Spleen (tissue), 11 donors: ENCODE measurements around the gene WHRN. TPM values are rescaled to one million over a fixed set of nuclear protein-coding genes. Genes with fewer than 3 reads are reported as not detected.

ENCODE experiments used
- DNase-seq: peaks from one replicate; pipeline ENCODE4 v3.0.0-alpha.2; 2020
- H3K27ac ChIP-seq, 8 donors: fragments of 200-600 bp; sonication (generic) in 7 of 8; 1 replicate in 4 of 8; 2 replicates in 4 of 8; pipeline versions ENCODE4 v1.5.0 to v1.8.0; 2016 to 2021; ENCODE audit warnings: inconsistent platforms in 4 of 8, mild to moderate bottlenecking in 4 of 8, moderate library complexity in 1 of 8
- H3K27me3 ChIP-seq, 7 donors: fragments of 200-600 bp; sonication (generic) in 6 of 7; replicated peaks in 1 of 7; 1 replicate in 4 of 7; 2 replicates in 3 of 7; pipeline versions ENCODE4 v1.5.0 to v1.8.0; 2016 to 2021; ENCODE audit warnings: inconsistent platforms in 3 of 7, mild to moderate bottlenecking in 1 of 7
- H3K36me3 ChIP-seq, 6 donors: fragments of 200-600 bp; sonication (generic) in 5 of 6; 1 replicate in 4 of 6; 2 replicates in 2 of 6; pipeline versions ENCODE4 v1.5.0 to v1.8.0; 2016 to 2021; ENCODE audit warnings: inconsistent platforms in 2 of 6
- H3K4me1 ChIP-seq, 6 donors: fragments of 200-600 bp; sonication (generic) in 5 of 6; 1 replicate in 3 of 6; 2 replicates in 3 of 6; pipeline versions ENCODE4 v1.5.0 to v1.8.0; 2016 to 2021; ENCODE audit warnings: inconsistent platforms in 3 of 6
- H3K4me3 ChIP-seq, 8 donors: fragments of 200-600 bp; sonication (generic) in 7 of 8; 1 replicate in 4 of 8; 2 replicates in 4 of 8; pipeline versions ENCODE4 v1.5.0 to v1.8.0; 2016 to 2021; ENCODE audit warnings: inconsistent platforms in 4 of 8, mild to moderate bottlenecking in 4 of 8, moderate library complexity in 2 of 8
- H3K9me3 ChIP-seq, 8 donors: fragments of 200-600 bp; sonication (generic) in 7 of 8; 1 replicate in 4 of 8; 2 replicates in 4 of 8; pipeline versions ENCODE4 v1.5.0 to v1.8.0; 2016 to 2021; ENCODE audit warnings: inconsistent platforms in 4 of 8
- CTCF ChIP-seq, 11 experiments: fragments of 200-600 bp in 7 of 11; fragments of 450-650 bp in 4 of 11; sonication (generic) in 4 of 11; IDR thresholded peaks in 8 of 11; conservative IDR thresholded peaks in 3 of 11; 1 replicate in 7 of 11; 2 replicates in 4 of 11; pipeline versions ENCODE4 v1.4.0 to v1.8.0; 2016 to 2021; ENCODE audit warnings: antibody characterized with exemption in 11 of 11, inconsistent platforms in 4 of 11, mild to moderate bottlenecking in 1 of 11
- POLR2A ChIP-seq, 3 donors: fragments of 450-650 bp; IDR thresholded peaks; one replicate each; pipeline ENCODE4 v1.5.1; 2017; ENCODE audit warnings: antibody characterized with exemption in 3 of 3, mild to moderate bottlenecking in 1 of 3
- POLR2AphosphoS5 ChIP-seq, 3 donors: sonication (generic); formaldehyde crosslinking; IDR thresholded peaks; one replicate each; pipeline ENCODE4 v1.5.1; 2017; ENCODE audit warnings: antibody characterized with exemption in 3 of 3
- WGBS, 5 donors: extraction: QIAGEN DNeasy Blood & Tissue Kit in 3 of 5; methylation state at CpG; one replicate each; pipeline versions ENCODE4 v1.1.5 to v1.1.7; 2013 to 2018; 5-methylcytosine and 5-hydroxymethylcytosine counted together
- intact Hi-C: fragments of 100-400 bp; cut with DNase I; formaldehyde crosslinking; loops from one replicate; pipeline ENCODE4 v1.15.0; 2023; ENCODE audit warnings: low total_unique reads
- polyA plus RNA-seq, 3 donors: library from polyadenylated mRNA; stranded (reverse); fragments of 200-250 nt; gene quantifications; one replicate each; pipeline ENCODE4 v1.2.1, GENCODE V29; 2013
- total RNA-seq, 7 donors: library from RNA; depleted of rRNA in 3 of 7; stranded (reverse); fragments of >200 nt in 3 of 7; fragmentation: NEBNext Ultra II Directional in 4 of 7; extraction: Animal tissue kit (Norgen Biotek cat#: 25700) in 4 of 7; gene quantifications; one replicate each; pipeline versions ENCODE4 v1.1.0 to v1.2.1, GENCODE V29; 2016 to 2021
- donor health status: healthy with polysubstance abuse.
- donor health status: DM: no; HTN: no; CAD: no; lungs with moderate emphysema.
- donor health status: DM: no; HTN: no; CAD: no.
- donor health status: Bipolar disorder and iron deficiency.
- donor health status: healthy.
- donor health status: DM: no; HTN: no; CAD: no.
- donor health status: DM: yes; HTN: yes; CAD: no.

Gene WHRN
- total and polyA plus RNA-seq, 10 donors: 3.7 to 51.6 (median 26.8) TPM

DNA sequence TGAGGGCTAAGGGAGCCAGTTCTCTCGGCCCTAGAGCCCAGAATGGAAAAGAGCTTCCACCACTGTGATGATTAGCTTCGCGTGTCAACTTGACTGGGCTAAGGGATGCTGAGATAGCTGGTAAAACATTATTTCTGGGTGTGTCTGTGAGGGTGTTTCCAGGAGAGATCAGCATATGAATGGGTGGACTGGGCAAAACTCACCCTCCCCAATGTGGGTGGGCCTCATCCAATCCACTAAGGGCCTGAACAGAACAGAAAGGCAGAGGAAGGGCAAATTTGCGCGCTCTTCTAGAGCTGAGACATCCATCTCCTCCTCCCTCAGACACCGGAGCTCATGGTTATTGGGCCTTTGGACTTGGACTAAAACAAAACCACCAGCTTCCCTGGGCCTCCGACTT is 96.6 kb downstream of the WHRN start:
- DNase-seq: no peak
- H3K9me3 ChIP-seq: no peaks in the 10 kb centered on the region
- no peak overlapping the region for H3K27ac ChIP-seq
- no peak for TF ChIP-seq CTCF (IDR thresholded peaks at IDR 0.05 in 8 of 11, conservative IDR thresholded peaks at IDR 0.05 in 3 of 11)
- no peak for TF ChIP-seq POLR2AphosphoS5 (IDR thresholded peaks at IDR 0.05)
- TF ChIP-seq POLR2A (IDR thresholded peaks at IDR 0.05): no peak
- H3K27me3 ChIP-seq: no peaks in the 10 kb centered on the region
- H3K4me3 ChIP-seq: no peak overlapping the region
- H3K36me3 ChIP-seq: peaks cover 0 to 19% (median 4%) of the 10 kb centered on the region in 6 donors
- H3K4me1 ChIP-seq: peaks cover 0 to 26% (median 15%) of the 10 kb centered on the region in 6 donors
- 84 to 90% (median 87%) methylated on average over 6 to 7 of the region's 7 CpGs for WGBS, 5 donors
- intact Hi-C loops: loop anchor here (5.0 kb wide), 1 partner anchor 99 kb away; the partner anchor contains the start of gene WHRN

- no peaks in the 10 kb centered on the region for H3K9me3 ChIP-seq
- WGBS, 5 donors: 80 to 91% (median 83%) methylated on average over 5 of the region's 5 CpGs
These were observed 97.4 kb downstream of the WHRN start for GRCh38 chr9:114407889-114408288.

GRCh38 chr9:114406441-114406840 is 98.8 kb downstream of the WHRN start:
- Histone ChIP-seq H3K4me1 (peaks cover 0 to 9% (median 7%) of the 10 kb centered on the region in 6 donors), H3K27ac (no peak overlapping the region), H3K27me3 (no peaks in the 10 kb centered on the region), H3K4me3 (no peak overlapping the region), H3K36me3 (peaks cover 0 to 41% (median 4%) of the 10 kb centered on the region in 6 donors), H3K9me3 (no peaks in the 10 kb centered on the region)
- DNase-seq: peak; percentile 78
- no peak for TF ChIP-seq POLR2AphosphoS5 (IDR thresholded peaks at IDR 0.05)
- no peak for TF ChIP-seq POLR2A (IDR thresholded peaks at IDR 0.05)
- no peak for TF ChIP-seq CTCF (IDR thresholded peaks at IDR 0.05 in 8 of 11, conservative IDR thresholded peaks at IDR 0.05 in 3 of 11)
- intact Hi-C loops: loop anchor here (5.0 kb wide), 1 partner anchor 101 kb away; the partner anchor contains the start of gene WHRN
- 88 to 94% (median 93%) methylated on average over 12 to 13 of the region's 13 CpGs for WGBS, 5 donors

More at GRCh38 chr9:114407889-114408288, 97.4 kb downstream of the WHRN start:
- Histone ChIP-seq H3K4me1 (peaks cover 0 to 19% (median 11%) of the 10 kb centered on the region in 6 donors), H3K36me3 (peaks cover 0 to 26% (median 4%) of the 10 kb centered on the region in 6 donors), H3K4me3 (no peak overlapping the region), H3K27ac (no peak overlapping the region), H3K27me3 (no peaks in the 10 kb centered on the region)
- no peak for DNase-seq
- intact Hi-C loops: loop anchor here (5.0 kb wide), 1 partner anchor 99 kb away; the partner anchor contains the start of gene WHRN
- no peak for TF ChIP-seq CTCF (IDR thresholded peaks at IDR 0.05 in 8 of 11, conservative IDR thresholded peaks at IDR 0.05 in 3 of 11)
- TF ChIP-seq POLR2A (IDR thresholded peaks at IDR 0.05): no peak

- peak; percentile 91 for DNase-seq
- Histone ChIP-seq H3K4me3 (no peak overlapping the region), H3K27ac (no peak overlapping the region), H3K9me3 (no peaks in the 10 kb centered on the region), H3K27me3 (no peaks in the 10 kb centered on the region), H3K4me1 (peaks cover 0 to 9% (median 7%) of the 10 kb centered on the region in 6 donors), H3K36me3 (peaks cover 0 to 42% (median 4%) of the 10 kb centered on the region in 6 donors)
- intact Hi-C loops: loop anchor here (2.0 to 5.0 kb wide), 2 partner anchors 102 to 247 kb away; partner anchors contain the start of gene WHRN
- TF ChIP-seq POLR2AphosphoS5 (IDR thresholded peaks at IDR 0.05) (peak; percentile 18 to 67 (median 48)), POLR2A (IDR thresholded peaks at IDR 0.05) (no peak), CTCF (IDR thresholded peaks at IDR 0.05 in 8 of 11, conservative IDR thresholded peaks at IDR 0.05 in 3 of 11) (peak; percentile 81 to 97 (median 90))
- 27 to 37% (median 29%) methylated on average over 13 to 15 of the region's 15 CpGs for WGBS, 5 donors
These were observed 99.8 kb downstream of the WHRN start for GRCh38 chr9:114405294-114406034.
